Hepatocyte (in vitro differentiated cells): ENCODE measurements around the gene DHRS7. TPM values are rescaled to one million over a fixed set of nuclear protein-coding genes. Genes with fewer than 3 reads are reported as not detected.
A peak's percentile ranks its signal among the peaks of the same experiment; 100 is the strongest.

ENCODE experiments used
- DNase-seq: peaks from one replicate; pipeline ENCODE4 v3.0.0-alpha.2; 2016; ENCODE audit warnings: low spot score
- H2AFZ ChIP-seq: fragments of 200-600 bp; sonication (generic); 2 replicates; pipeline ENCODE4 v1.6.0; 2016; ENCODE audit warnings: antibody characterized with exemption, mild to moderate bottlenecking
- H3K27ac ChIP-seq: fragments of 200-600 bp; sonication (generic); 2 replicates; pipeline ENCODE4 v1.5.1; 2016; ENCODE audit warnings: mild to moderate bottlenecking
- H3K27me3 ChIP-seq: fragments of 200-600 bp; sonication (generic); 2 replicates; pipeline ENCODE4 v1.6.1; 2016
- H3K36me3 ChIP-seq: fragments of 200-600 bp; sonication (generic); replicated peaks from 2 replicates; pipeline ENCODE4 v1.5.1; 2016; ENCODE audit warnings: low read depth; ENCODE audit not compliant: insufficient read depth
- H3K4me1 ChIP-seq: fragments of 200-600 bp; sonication (generic); 2 replicates; pipeline ENCODE4 v1.5.1; 2016; ENCODE audit warnings: mild to moderate bottlenecking, moderate library complexity; ENCODE audit not compliant: insufficient read depth
- H3K4me2 ChIP-seq: fragments of 200-600 bp; sonication (generic); 2 replicates; pipeline ENCODE4 v1.6.0; 2016
- H3K4me3 ChIP-seq: fragments of 200-600 bp; sonication (generic); 2 replicates; pipeline ENCODE4 v1.5.1; 2016; ENCODE audit warnings: mild to moderate bottlenecking
- H3K79me2 ChIP-seq: fragments of 200-600 bp; sonication (generic); 2 replicates; pipeline ENCODE4 v1.6.0; 2017; ENCODE audit warnings: mild to moderate bottlenecking
- H3K9me2 ChIP-seq: fragments of 200-600 bp; sonication (generic); replicated peaks from 2 replicates; pipeline ENCODE4 v1.6.0; 2017; ENCODE audit warnings: mild to moderate bottlenecking; ENCODE audit not compliant: insufficient read depth
- H3K9me3 ChIP-seq: fragments of 200-600 bp; sonication (generic); 2 replicates; pipeline ENCODE4 v1.5.1; 2016; ENCODE audit warnings: low read depth, mild to moderate bottlenecking
- H4K20me1 ChIP-seq: fragments of 200-600 bp; sonication (generic); 2 replicates; pipeline ENCODE4 v1.6.0; 2016; ENCODE audit warnings: mild to moderate bottlenecking; ENCODE audit not compliant: insufficient read depth, poor library complexity, severe bottlenecking
- CTCF ChIP-seq: fragments of 200-600 bp; sonication (generic); IDR thresholded peaks from 2 replicates; pipeline ENCODE4 v1.5.1; 2016; ENCODE audit warnings: antibody characterized with exemption, mild to moderate bottlenecking; ENCODE audit not compliant: poor library complexity
- EZH2 ChIP-seq: fragments of 200-600 bp; sonication (generic); IDR thresholded peaks from 2 replicates; pipeline ENCODE4 v1.6.1; 2016; ENCODE audit warnings: antibody characterized with exemption, mild to moderate bottlenecking, borderline replicate concordance
- EZH2phosphoT487 ChIP-seq: fragments of 200-600 bp; sonication (generic); IDR thresholded peaks from one replicate; pipeline ENCODE4 v1.6.1; 2018; ENCODE audit warnings: antibody characterized with exemption, mild to moderate bottlenecking, low read depth, moderate library complexity; ENCODE audit not compliant: unreplicated experiment, severe bottlenecking
- WGBS: methylation state at CpG from one replicate; pipeline ENCODE4 v1.1.6; 2016; ENCODE audit warnings: low lambda C conversion rate; ENCODE audit errors: missing lambda C conversion rate; 5-methylcytosine and 5-hydroxymethylcytosine counted together
- polyA plus RNA-seq: library from polyadenylated mRNA; unstranded; fragments of >200 nt; fragmentation: Nextera tagmentation; extraction: Ambion mirVana; gene quantifications from 2 replicates; pipeline ENCODE4 v1.2.1, GENCODE V29; 2016
- total RNA-seq: library from RNA; depleted of rRNA; stranded (reverse); fragments of >200 nt; gene quantifications from 2 replicates; pipeline ENCODE4 v1.2.3, GENCODE V29; 2014

Gene DHRS7
- total and polyA plus RNA-seq, 2 experiments from 2014 or later, result 389 TPM

- 10% methylated on average over 5 of the region's 5 CpGs for WGBS
- no peaks in the 10 kb centered on the region for H4K20me1 ChIP-seq
- H3K27me3 ChIP-seq, result no peaks in the 10 kb centered on the region
- no peaks in the 10 kb centered on the region for H3K79me2 ChIP-seq
- no peak overlapping the region for H3K27ac ChIP-seq
- no peaks in the 10 kb centered on the region for H3K4me1 ChIP-seq
- no peaks in the 10 kb centered on the region for H3K36me3 ChIP-seq
- no peaks in the 10 kb centered on the region for H3K9me3 ChIP-seq
- peak overlapping the region; percentile 67 for H3K4me2 ChIP-seq
- H3K9me2 ChIP-seq, result no peaks in the 10 kb centered on the region
- peak overlapping the region; percentile 4 for H2AFZ ChIP-seq
- peak; percentile 84 for DNase-seq
- TF ChIP-seq CTCF, result peak; percentile 85
- no peak for TF ChIP-seq EZH2
- peak overlapping the region; percentile 4 for H3K4me3 ChIP-seq
Measured at GRCh38 chr14:60184146-60184904, 19.1 kb upstream of the DHRS7 start.

- Histone ChIP-seq H3K4me1 (no peaks in the 10 kb centered on the region), H3K9me3 (no peaks in the 10 kb centered on the region), H3K4me3 (peak overlapping the region; percentile 4), H3K27ac (no peak overlapping the region), H4K20me1 (no peaks in the 10 kb centered on the region), H3K27me3 (no peaks in the 10 kb centered on the region), H3K4me2 (peak overlapping the region; percentile 67), H2AFZ (peak overlapping the region; percentile 4), H3K36me3 (no peaks in the 10 kb centered on the region), H3K79me2 (no peaks in the 10 kb centered on the region), H3K9me2 (no peaks in the 10 kb centered on the region)
- DNase-seq, result no peak
- no peak for TF ChIP-seq EZH2
- TF ChIP-seq EZH2phosphoT487, result no peak
- TF ChIP-seq CTCF, result no peak
- WGBS, result 56% methylated on average over 1 of the region's 1 CpG
Measured at GRCh38 chr14:60183741-60184140, 18.5 kb upstream of the DHRS7 start.

- no peak overlapping the region for H3K4me2 ChIP-seq
- 83% methylated on average over 3 of the region's 3 CpGs for WGBS
Measured at GRCh38 chr14:60183138-60183537, 17.9 kb upstream of the DHRS7 start.

More at GRCh38 chr14:60183138-60183537, 17.9 kb upstream of the DHRS7 start:
- TF ChIP-seq EZH2 (no peak), CTCF (no peak), EZH2phosphoT487 (no peak)
- DNase-seq, result no peak
- H3K27ac ChIP-seq, result no peak overlapping the region
- H3K79me2 ChIP-seq, result no peaks in the 10 kb centered on the region
- no peak overlapping the region for H2AFZ ChIP-seq
- no peaks in the 10 kb centered on the region for H3K27me3 ChIP-seq
- H4K20me1 ChIP-seq, result no peaks in the 10 kb centered on the region
- no peaks in the 10 kb centered on the region for H3K9me3 ChIP-seq
- no peak overlapping the region for H3K4me3 ChIP-seq
- H3K4me1 ChIP-seq, result no peaks in the 10 kb centered on the region
- H3K9me2 ChIP-seq, result no peaks in the 10 kb centered on the region
- H3K36me3 ChIP-seq, result no peaks in the 10 kb centered on the region
